HG02623 (cell line): ENCODE measurements around the gene TJP2.

Experiments used
- ATAC-seq: cut with Tn5 transposase; IDR thresholded peaks from one replicate; pipeline ENCODE4 v1.9.1; 2021; ENCODE audit warnings: moderate library complexity; ENCODE audit not compliant: unreplicated experiment

Gene TJP2

DNA sequence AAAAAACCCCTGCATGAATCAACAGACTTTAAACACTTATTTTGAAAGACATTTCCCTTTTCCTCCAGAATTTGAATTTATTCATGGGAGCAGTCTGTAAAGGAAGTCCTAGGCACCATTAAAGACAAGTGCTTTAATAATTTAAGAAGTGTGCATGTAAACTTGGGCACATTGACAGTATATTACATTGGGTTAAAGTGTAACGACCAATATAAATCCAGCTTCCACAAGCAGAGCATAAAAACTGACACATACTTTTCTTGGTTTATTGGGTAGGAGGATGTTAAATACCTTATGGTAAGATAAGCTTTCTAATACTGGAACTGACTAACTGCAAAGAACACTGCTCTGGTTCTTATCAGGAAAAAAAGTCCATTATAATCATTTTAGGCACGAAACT lies 149.8 kb downstream of the TJP2 start:
- no peak for ATAC-seq
